PC-9 (cell line): Measurements from ENCODE around the gene TMEM266.

Experiments used
- EZH2 ChIP-seq: fragments of 200-600 bp; sonication (generic); IDR thresholded peaks from 2 replicates; pipeline ENCODE4 v1.8.0; 2017; ENCODE audit warnings: antibody characterized with exemption, low read depth
- TF ChIP-seq, protein P1 (sequence below): fragments of 200-600 bp; sonication (generic); conservative IDR thresholded peaks from 2 replicates; pipeline ENCODE4 v1.6.1; 2017; ENCODE audit warnings: mixed run types, antibody characterized with exemption, mild to moderate bottlenecking, moderate library complexity

GRCh38 chr15:76252249-76252648 lies 192.5 kb downstream of the TMEM266 start:
- TF ChIP-seq, protein P1, sequence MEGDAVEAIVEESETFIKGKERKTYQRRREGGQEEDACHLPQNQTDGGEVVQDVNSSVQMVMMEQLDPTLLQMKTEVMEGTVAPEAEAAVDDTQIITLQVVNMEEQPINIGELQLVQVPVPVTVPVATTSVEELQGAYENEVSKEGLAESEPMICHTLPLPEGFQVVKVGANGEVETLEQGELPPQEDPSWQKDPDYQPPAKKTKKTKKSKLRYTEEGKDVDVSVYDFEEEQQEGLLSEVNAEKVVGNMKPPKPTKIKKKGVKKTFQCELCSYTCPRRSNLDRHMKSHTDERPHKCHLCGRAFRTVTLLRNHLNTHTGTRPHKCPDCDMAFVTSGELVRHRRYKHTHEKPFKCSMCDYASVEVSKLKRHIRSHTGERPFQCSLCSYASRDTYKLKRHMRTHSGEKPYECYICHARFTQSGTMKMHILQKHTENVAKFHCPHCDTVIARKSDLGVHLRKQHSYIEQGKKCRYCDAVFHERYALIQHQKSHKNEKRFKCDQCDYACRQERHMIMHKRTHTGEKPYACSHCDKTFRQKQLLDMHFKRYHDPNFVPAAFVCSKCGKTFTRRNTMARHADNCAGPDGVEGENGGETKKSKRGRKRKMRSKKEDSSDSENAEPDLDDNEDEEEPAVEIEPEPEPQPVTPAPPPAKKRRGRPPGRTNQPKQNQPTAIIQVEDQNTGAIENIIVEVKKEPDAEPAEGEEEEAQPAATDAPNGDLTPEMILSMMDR = no peak
- no peak for TF ChIP-seq EZH2
